HG03575 (cell line): ENCODE measurements around the gene ST6GALNAC6.
"Not testable (repeated sequence)": the region's sequence is repeated elsewhere in the genome, so short reads cannot be mapped to it uniquely, and the experiment has no call there.

ENCODE experiments used
- ATAC-seq: cut with Tn5 transposase; IDR thresholded peaks from one replicate; pipeline ENCODE4 v1.9.1; 2021; ENCODE audit not compliant: unreplicated experiment, insufficient number of reproducible peaks, low FRiP score; ENCODE audit errors: extremely low read depth

ST6GALNAC6 gene

DNA sequence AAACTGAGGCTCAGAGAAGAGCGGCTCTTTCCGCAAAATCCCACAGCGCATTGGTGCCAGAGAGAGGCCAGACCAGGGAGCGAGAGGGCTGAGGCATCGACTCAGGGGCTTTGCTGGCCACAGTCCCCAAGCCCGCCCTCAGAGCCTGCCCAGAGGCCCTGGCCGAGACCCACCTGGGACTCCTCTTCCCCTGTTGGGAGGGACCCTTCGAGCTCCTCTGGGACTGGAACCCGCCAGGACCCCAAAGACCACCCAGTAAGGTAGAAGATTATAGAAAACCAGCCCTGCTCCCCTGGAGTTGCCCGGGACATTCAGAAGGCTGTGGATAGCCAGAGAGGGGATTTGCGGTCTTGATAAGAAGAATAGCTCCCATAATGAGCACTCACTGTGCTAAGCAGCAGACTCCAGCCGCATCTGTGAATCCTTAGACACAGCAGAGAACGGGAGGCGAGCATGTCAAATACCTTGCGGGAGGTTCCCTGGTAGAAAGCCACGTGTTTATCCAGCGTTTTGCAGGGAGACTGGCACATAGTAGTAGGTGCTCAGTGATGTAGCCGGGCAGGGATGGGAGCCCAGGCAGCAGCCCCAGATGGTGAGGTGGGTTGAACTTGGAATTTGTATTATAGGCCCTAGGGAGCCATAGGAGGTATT is 21.3 kb downstream of the ST6GALNAC6 start:
- ATAC-seq, result no peak

DNA sequence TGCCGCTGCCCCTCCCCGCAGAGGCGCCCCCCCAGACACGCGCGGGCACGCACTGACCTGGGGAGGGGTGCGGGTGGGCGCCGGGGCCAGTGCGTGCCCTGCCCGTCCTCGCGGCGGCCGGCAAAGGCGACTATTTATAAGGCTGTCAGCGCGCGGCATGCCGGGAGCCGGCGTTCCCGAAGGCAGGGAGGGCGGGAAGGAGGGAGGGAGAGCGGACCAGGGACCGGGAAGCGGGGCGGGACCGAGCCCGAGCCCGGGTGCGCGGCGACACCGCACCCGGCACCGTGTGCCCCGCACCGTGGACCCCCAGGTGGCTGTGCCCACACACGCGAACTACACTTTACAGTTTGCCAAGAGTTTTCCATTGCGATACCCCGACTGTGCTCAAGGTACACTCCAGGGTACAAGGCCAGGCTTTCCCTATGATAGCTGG is 21.8 kb downstream of the ST6GALNAC6 start, which contains the start of gene AK1:
Gene AK1 (minus strand): TSS at position 110 of the 433 bp plus-strand sequence. CDS start 3,058 bp downstream, outside the sequence.
- ATAC-seq, result no peak

DNA sequence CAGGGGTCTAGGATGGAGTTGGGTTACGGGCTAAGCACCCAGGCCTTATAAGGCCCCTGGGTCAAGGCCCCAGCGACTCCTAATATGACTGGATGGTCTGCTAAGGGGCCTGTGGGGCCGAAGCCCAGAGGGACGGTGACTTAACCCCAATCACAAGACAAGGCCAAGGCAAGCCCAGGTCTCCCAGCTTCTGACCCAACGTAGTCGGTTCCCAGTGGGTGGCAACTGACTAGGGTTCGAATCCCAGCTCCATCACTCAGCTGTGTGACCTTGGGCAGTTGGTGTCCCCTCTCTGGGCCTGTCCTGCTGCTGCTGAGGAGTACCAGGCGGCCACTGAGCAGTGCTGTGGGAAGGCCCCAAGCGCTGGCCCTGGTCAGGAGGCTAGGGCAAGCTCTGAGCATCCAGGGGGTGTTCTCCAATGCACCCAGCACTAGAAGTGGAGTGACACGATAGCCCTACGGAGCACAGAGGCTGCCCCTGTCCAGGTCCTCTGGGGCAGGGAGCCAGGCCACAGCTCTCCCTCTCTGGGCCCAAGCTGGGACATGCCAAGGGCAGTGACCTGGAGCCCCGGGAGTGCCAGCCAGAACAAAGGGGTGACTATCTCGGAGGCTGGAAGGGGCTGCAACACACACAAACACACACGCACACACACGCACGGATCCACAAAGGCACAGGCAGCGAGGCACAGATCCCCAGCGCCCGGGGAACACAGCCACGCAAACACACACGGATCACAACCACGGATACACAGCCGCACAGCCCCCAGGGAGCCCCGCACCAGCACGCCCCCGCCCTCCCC is 22.4 kb downstream of the ST6GALNAC6 start:
- ATAC-seq, result no peak

DNA sequence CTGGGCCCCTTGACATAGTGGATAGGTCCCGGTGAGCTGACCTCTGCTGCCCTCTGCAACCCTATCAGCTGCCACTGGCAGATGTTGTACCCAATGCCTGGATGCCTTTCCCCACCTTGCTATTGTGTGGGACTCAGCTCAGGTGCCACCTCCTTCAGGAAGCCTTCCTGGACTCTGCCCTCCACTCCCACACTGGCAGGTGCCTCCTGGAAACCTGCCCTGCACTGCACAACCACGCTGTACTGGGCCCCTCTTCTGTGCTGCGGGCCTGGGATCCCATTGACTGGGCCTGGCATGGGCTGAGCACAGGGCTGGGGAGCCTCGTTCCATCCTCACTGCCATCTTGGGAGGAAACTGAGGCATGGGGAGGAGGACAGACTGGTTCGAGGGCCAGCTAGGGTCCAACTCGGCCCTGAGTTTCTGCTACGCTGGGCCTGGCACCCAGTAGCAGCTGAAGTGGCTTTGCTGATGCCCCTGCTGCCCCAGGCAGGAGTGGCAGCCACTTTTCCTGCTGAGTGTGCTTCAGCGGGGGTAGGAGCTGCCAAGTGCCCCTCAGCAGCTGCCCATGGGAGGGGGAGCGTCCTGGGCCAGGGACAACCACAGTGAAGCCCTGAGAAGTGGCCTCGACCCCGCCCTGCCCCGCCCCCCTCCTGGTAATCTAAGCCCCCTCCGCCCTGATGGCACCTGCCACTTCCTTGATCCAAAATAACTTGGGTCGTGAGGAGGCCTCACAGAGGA is 23.2 kb downstream of the ST6GALNAC6 start:
- ATAC-seq, result no peak

DNA sequence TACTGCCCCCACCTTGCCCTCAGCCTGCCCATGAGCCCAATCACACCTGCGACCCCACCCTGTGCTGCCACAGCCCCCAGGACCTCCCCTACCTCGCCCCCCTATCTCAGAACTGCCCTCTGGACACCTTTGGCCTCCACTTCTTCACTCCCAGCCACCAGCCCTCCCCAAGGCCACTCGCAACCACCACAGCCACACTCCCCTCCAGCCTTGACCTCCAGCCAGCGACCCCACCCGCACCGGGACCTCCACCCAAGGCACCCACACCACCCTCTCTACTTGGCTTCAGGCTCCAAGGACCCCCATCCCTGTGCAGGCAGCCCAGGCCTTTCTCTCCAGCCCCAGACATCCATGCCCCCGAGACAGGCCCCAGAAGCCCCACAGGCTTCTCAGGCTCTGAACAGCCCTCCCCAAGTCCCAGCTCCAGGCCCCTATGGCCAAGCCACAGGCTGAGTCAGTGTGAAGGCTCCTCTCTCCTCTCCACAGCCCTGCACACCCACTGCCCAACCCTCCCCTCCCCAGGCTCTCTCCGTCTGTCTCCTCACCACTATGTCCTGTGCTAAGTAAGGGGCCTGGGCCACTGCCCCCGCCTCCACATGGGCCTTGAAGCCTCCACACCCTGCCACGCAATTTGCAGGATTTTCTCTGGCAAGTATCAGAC is 24.0 kb downstream of the ST6GALNAC6 start:
- no peak for ATAC-seq

DNA sequence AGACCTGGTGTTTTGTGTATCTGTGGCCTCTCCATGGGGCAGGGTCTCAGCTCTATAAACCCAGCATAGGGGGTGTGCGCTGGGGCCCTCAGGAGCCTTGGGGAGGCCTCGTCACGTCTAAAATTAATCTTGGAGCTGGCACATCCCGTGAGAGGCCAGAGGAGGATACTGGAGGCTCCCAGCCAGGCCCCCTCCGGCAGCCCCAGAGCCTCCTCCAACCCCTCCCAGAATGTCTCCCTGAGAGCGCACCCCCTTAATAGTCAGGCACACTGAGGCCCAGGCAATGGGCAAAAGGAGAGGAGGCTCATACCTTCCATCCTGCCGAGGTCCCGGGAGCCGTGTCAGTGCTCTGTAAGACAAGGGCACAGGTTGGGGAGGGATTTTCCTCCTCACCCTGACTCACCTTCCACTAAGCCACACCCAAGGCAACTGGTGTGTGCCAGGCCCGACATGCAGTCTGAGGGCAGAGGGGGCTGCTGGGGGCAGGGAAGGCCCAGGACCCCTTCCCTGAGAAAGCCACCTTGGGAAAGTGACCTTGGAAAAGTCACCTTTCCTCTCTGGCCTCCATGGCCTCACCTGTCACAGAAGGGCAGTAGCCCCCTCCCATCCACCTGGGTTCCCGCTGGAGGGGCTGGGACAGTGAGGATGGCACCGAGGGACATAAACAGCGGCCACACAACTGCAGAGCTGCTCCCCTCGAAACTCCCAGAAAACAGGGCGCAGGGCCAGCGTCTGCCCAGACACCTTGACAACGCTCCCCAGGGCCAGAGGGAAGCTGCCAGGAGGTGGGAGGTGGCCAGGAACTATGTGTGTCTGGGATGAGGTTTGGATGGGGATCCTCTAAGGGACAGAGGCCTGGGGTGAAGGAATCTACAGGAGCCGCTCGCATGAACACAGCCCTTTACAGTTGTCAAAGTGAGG is 24.8 kb downstream of the ST6GALNAC6 start:
- ATAC-seq, result no peak

DNA sequence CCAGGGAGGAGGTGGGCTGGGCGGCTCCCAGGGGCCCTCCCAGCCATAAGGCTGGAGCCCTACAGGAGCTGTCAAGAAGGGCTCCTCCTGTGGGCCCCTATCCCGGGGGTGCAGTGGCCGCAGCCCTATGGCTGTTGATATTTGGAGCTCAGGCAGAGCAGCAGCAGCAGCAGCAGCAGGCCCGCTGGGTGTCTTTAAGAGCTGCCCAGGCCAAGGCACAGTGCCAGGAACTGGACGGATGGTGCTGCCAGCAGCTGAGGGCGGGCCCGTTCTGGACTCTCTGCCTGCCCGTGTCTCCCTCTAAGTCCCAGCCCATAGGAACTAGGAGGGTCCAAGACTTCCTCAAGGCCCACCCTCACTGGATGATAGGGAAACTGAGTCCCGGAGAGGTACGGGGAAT is 25.5 kb downstream of the ST6GALNAC6 start:
- no peak for ATAC-seq

DNA sequence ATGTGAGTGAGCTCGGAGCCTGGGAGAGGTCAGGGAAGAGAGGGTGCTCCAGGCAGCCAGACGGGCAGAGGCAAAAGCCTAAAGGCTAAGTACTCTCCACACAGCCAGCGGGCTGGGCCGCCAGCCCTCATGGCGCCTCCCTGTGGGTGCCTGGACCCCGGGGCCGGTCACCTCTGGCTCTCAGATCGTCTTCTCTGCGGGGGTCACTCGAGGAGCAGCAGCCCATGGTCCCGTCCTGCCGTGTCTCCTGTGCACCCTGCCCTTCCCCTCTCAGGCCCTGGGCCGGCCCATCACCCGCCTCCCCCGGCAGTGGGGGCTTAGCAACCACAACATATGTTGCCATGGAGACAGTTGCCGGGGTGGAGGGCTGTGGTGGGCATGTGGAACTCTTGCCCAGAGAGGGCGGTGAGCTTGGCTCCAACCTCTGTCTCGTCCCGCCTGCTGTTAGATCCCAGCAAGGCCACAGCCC is 26.1 kb downstream of the ST6GALNAC6 start:
- ATAC-seq, result no peak

DNA sequence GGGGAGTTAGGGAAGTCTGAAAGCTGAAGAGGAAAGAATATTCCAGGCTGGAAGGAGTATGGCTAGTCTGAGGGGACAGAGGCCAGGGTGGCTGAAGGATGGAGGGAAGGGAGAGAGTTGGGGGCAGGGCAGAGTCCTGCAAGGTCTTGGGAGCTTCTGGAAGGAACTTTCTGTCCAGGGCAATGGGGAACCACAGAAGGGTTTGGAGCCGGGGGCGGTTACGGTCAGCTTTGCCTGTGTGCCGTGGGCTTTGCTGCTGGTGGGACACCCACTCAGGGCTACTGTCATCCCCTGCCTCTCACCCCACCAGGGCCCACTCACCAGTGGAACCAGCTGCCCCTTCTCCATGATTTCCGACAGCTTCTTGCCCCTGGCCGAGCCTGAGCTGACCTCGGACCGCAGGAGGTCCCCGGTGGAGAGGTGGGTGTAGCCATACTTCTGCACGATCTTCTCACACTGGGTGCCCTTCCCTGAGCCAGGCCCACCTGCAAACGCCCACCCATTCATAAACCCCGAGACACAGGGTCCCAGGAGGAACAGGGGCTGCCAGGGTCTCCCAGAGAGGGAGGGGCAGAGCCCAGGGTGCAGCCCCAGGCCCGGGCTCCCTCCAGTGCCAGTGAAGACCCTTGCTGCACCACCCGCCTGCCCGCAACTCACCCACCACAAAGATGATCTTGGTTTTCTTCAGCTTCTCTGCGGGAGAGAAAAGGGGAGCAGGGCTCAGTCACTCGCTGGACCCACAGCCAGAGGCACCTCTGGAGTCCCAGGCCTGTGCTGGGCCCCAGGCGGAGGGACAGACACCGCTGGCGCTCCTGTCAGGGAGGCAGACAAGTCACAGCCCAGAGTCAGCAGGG is 26.8 kb downstream of the ST6GALNAC6 start:
- ATAC-seq, result no peak

DNA sequence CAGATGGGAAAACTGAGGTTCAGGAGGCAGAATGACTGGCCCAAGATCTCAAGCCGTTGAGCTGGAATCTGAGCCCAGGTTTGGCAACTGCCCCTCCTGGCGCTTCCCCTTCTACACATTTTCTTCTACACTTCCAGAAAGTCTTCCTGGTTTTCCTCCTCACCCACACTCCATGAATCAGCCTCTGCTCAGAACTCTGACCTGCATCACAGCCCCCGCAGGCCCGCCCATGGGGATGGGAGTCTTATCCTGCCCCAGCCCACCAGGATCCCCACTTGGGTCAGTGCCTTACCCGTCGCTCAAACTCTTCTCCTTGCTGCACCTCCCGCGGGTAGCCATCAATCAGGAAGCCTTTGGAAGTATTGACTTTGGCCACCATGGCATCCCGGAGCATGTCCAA is 27.9 kb downstream of the ST6GALNAC6 start:
- no peak for ATAC-seq

DNA sequence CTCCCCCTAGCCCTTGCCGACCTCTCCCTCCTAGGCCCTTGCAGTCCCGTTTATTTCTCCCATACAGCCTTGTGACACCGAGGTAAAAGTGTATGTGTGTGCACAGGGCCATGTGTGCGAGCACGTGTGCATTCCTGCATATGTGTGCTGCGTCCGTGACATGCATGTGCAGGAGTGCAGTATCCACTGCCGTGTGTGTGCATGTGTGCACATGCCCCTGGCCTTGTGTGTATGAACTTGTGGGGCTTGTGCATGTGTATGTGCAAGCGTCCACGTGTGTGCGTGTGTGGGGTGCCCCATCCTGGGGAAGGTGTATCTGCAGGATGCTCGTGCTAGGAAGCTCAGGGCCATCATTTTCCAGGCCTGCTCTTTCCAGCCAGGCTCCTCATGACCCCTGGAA is 28.5 kb downstream of the ST6GALNAC6 start:
- no peak for ATAC-seq

DNA sequence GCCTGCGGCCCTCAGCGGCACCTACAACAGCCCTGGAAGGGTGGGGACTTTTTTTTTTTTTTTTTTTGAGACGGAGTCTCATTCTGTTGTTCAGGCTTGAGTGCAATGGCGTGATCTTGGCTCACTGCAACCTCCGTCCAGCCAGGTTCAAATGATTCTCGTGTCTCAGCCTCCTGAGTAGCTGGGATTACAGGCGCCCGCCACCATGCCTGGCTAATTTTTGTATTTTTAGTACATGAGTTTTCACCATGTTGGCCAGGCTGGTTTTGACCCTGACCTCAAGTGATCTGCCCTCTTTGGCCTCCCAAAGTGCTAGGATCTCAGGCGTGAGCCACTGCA is 29.3 kb downstream of the ST6GALNAC6 start:
- not testable (repeated sequence) for ATAC-seq

DNA sequence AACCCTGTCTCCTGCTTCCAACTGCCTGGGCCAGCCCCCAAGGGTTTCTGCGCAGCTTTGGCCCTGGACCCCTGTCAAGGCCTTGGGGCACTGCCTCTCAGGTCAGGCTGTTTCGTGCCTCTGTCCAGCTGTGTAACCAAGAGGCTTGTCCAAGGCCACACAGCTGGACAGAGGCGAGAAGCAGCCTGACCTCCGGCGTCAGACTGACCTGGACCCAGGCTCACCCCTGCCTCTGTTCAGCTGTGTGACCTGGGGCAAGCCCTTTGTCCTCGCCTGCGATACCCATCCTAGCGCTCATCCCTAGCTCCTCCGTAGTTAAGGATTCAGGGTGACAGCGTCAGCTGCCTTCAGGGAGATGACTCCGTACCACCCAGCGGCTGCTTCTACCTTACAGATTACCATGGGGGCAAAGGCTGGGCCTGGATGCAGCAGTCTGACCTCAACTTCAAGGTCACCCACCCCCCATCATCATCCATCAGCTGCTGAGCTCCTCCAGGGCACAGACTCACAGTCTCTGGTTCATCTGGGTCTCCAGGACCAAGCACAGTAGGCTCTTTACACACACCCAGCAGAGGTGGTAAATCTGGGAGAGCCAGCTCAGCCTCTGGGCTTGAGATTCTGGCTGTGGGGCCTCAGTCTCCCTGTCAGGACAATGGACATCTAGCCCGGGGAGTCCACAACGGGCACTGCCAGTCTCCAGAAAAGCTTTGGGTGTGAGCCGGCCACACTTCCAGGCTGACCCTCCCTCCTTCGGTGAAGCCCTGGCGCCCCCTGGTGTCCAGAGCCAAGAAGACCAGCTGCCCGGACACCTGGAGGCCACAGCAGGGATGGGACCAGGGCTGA is 29.9 kb downstream of the ST6GALNAC6 start:
- no peak for ATAC-seq

DNA sequence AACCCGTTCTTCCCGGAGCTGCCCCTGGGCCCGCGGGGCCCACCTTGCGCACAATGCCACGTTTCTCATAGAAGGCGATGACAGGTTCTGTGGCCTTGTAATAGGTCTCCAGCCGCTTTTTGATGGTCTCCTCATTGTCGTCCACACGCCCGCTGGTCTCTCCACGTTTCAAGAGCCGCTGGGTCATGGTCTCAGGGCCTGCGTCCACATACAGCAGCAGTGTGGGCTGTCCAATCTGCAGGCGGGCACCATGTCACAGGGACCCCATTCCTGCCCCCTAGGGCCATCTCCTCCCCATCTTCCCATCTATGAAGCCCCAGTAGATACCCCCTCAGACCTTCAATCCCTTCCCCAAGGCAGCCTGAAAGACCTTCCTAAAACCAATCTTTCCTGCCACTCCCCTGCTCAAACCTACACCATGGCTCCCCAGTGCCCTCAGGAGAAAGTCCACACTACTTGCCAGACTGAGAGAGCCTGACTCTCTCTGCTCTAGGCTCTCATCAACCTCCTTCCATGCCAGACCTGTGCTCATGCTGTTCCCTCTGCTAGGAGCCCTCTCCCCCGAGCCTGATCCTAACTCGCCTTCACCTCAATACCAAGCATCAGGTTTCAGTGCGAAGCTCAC is 31.0 kb downstream of the ST6GALNAC6 start:
- ATAC-seq, result no peak

DNA sequence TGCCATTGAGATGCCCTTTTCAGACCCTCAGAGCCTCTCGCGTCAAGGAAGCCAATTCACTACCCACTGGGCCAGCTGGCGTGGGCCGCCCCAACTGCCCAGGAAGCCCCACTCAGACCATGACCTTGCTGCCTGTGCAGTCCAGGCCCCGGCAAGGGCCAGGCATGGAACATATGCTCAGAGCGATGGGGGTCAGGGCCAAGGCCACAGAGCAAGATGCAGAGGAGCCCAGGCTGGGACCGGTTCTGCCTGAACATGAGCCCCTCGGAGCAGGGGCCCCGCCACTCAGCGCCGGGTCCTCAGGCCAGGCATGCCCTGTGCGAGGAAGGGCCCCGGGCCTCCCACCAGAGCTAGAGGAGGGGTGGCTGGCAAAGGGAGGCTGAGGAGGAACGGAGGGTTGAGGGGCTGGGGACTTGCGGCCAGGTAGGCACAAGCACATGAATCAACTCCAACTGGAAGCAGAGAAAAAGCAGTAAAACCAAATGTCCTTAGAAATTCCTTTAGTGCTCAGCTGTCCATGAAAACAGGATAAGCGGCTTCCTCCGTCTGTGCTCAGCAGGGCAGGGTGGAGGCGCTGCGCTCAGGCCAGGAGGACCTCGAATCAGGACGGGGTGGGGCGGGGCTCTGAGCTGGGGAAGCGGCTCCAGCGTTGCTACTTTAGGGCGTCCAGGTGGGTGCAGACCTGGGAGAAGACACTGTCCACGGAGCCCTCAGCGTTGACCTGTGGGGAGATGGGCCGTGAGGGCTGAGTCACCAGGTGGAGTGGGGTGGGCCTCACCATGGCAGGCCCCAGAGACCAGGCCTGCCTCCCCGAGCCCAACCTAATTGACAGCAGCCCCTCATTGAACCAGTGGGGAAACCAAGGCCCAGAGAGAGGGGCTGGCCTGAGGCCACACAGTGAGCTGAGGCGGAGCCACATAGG is 31.8 kb downstream of the ST6GALNAC6 start:
- no peak for ATAC-seq
